Activated CD8-positive, alpha-beta T cell treated with anti-CD3 and anti-CD28 coated beads for 36 hours (primary cell): ENCODE data around the gene CWC22. TPM values are rescaled to one million over a fixed set of nuclear protein-coding genes. Genes with fewer than 3 reads are reported as not detected.
A peak's percentile ranks its signal among the peaks of the same experiment; 100 is the strongest.

Experiments
- ATAC-seq: fragments of 200-7000 bp; cut with Tn5 transposase; one replicate; pipeline ENCODE4 v1.10.0; 2021; ENCODE audit warnings: mild to moderate bottlenecking, moderate library complexity
- CTCF ChIA-PET: fragments of 350-600 bp; sonication (Branson Sonifier 250); formaldehyde crosslinking; loops from one replicate; lab custom pipeline; 2021; ENCODE audit warnings: antibody characterized with exemption; lab: Charles Lee
- POLR2A ChIA-PET: fragments of 350-600 bp; sonication (Branson Sonifier 250); formaldehyde crosslinking; loops from one replicate; lab custom pipeline; 2021; ENCODE audit warnings: antibody characterized with exemption; lab: Charles Lee
- DNase-seq: peaks from one replicate; pipeline ENCODE4 v3.0.0-alpha.2; 2020
- H3K27ac Mint-ChIP-seq: one replicate; pipeline ENCODE4 v1.8.0; 2021; ENCODE audit warnings: mild to moderate bottlenecking, mixed read lengths
- H3K27me3 Mint-ChIP-seq: one replicate; pipeline ENCODE4 v1.8.0; 2021; ENCODE audit warnings: mixed read lengths
- H3K36me3 Mint-ChIP-seq: one replicate; pipeline ENCODE4 v1.8.0; 2021; ENCODE audit warnings: low read depth, mixed read lengths
- H3K4me1 Mint-ChIP-seq: one replicate; pipeline ENCODE4 v1.8.0; 2021; ENCODE audit warnings: low read depth, mixed read lengths
- H3K4me3 Mint-ChIP-seq: one replicate; pipeline ENCODE4 v1.8.0; 2021; ENCODE audit warnings: mild to moderate bottlenecking, moderate library complexity, mixed read lengths
- H3K9me3 Mint-ChIP-seq: one replicate; pipeline ENCODE4 v1.8.0; 2021; ENCODE audit warnings: mixed read lengths
- CTCF ChIP-seq: fragments of 200-600 bp; IDR thresholded peaks from one replicate; pipeline ENCODE4 v1.8.0; 2022; ENCODE audit warnings: antibody characterized with exemption, mild to moderate bottlenecking
- intact Hi-C: fragments of 100-400 bp; cut with micrococcal nuclease; formaldehyde crosslinking; loops from one replicate; pipeline ENCODE4 v1.10.0; 2022
- total RNA-seq, 2 experiments: library from RNA; stranded (reverse); gene quantifications; one replicate each; pipeline ENCODE4 v1.2.3, GENCODE V29; 2021

Gene CWC22
- total RNA-seq, 2 experiments from 2014 or later, result 23.4 to 23.9 TPM

DNA sequence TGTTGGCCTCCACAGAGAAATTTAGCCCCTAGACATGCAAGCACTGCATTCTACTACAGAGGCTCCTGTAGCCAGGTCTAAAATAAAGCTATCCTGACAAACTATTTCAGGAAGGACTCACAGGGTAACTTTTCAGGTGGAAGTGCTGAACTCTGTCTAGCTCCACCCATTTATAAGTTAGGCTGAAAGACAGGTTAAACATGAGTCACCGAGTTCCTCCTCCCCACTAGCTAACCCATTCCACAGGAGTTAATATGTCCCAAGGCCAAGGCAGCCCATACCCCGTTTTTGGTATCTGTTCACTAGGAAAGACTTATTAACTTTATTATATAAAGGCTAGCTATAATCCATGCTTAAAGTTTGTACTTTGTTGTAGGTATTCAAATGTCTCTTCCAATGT, 3.5 kb downstream of the CWC22 start:
- Mint-ChIP-seq H3K27me3 (no peaks in the 10 kb centered on the region), H3K9me3 (no peaks in the 10 kb centered on the region), H3K4me3 (no peak overlapping the region), H3K36me3 (peaks cover 20% of the 10 kb centered on the region), H3K4me1 (peaks cover 60% of the 10 kb centered on the region), H3K27ac (no peak overlapping the region)
- POLR2A ChIA-PET, result interaction anchor here (0.8 kb wide), 1 partner anchor 68 kb away, joined by 3 read pairs; no protein-coding TSS in a partner anchor
- ATAC-seq (no peak), DNase-seq (no peak)
- intact Hi-C loops, result no loop called here
- no peak for TF ChIP-seq CTCF
- CTCF ChIA-PET, result interaction anchor here (1.3 kb wide), 1 partner anchor 12 kb away, joined by 3 read pairs; no protein-coding TSS in a partner anchor

DNA sequence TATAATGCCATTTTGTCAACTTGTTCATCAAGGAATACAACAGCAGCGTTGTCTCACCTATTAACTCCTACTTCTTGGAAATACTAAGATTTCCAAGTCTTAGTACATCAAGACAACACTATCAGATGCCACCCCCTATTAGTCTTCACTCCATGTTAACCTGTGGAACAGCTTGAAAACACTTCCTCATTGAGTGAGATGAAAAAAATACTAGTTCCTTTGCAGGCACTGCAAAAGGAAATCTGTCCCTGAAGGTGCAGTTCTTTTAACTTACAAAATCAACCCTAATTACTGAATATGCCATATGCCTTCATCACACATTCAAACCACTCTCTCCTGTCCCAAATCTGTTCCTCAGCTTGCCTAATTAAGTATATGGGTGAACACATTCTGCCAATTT, 4.0 kb downstream of the CWC22 start:
- TF ChIP-seq CTCF, result no peak
- no peaks in the 10 kb centered on the region for H3K27me3 Mint-ChIP-seq
- ATAC-seq (no peak), DNase-seq (no peak)
- intact Hi-C loops, result no loop called here
- no peak overlapping the region for H3K4me3 Mint-ChIP-seq
- no peaks in the 10 kb centered on the region for H3K9me3 Mint-ChIP-seq
- ChIA-PET POLR2A (interaction anchor here (0.8 kb wide), 1 partner anchor 67 kb away, joined by 3 read pairs; no protein-coding TSS in a partner anchor), CTCF (interaction anchor here (1.3 kb wide), 1 partner anchor 13 kb away, joined by 3 read pairs; no protein-coding TSS in a partner anchor)
- H3K36me3 Mint-ChIP-seq, result peaks cover 22% of the 10 kb centered on the region
- H3K27ac Mint-ChIP-seq, result no peak overlapping the region
- peaks cover 63% of the 10 kb centered on the region for H3K4me1 Mint-ChIP-seq

DNA sequence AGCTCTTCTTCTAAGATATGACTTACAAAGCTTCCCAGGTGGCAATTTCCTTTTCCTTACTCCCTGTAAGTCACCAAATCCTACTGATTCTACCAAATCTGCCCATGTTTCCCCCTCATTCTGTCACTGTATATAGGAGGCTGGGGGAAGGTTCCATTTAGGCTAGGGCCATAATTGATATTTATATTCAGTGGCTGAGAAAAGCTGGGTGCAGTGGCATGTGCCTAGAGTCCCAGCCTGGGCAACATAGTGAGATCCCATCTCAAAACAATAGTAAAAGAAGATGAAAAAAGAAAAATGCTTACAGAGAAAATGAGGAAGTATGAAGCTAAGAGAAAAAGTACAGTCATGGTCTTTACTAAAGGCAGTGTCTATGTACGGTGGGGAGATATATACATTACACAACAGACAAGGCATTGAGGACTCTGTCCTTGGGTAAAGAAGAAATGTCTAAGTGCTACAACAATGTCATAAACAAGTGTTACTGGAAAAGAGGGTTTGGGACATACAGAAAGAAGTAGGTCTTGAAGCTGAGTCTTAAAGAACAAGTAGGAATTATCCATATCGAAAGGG, 4.8 kb downstream of the CWC22 start:
- H3K27me3 Mint-ChIP-seq, result no peaks in the 10 kb centered on the region
- POLR2A ChIA-PET, result no interaction called here
- intact Hi-C loops, result no loop called here
- CTCF ChIA-PET, result no interaction called here
- no peak overlapping the region for H3K27ac Mint-ChIP-seq
- H3K9me3 Mint-ChIP-seq, result no peaks in the 10 kb centered on the region
- DNase-seq (no peak), ATAC-seq (no peak)
- peaks cover 65% of the 10 kb centered on the region for H3K4me1 Mint-ChIP-seq
- H3K36me3 Mint-ChIP-seq, result peaks cover 22% of the 10 kb centered on the region
- TF ChIP-seq CTCF, result no peak
- no peak overlapping the region for H3K4me3 Mint-ChIP-seq

DNA sequence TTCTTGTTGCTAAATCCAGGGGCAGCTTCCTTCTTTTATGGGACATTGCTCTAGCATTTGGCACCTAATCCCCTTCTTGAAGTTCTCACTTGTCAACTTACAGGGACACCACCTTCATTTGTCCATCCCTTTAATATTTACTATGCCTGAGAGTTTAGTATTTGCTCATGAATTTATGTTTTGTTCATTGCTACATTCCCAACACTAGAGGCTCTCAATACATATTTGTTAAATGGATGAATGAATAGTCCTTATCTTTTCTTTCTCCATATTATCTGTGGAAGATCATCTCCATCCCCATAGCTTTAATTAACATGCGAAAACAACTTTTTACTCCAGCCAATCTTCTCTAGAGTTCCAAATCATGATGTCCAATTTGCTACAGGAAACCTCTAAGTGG, 5.4 kb downstream of the CWC22 start:
- ChIA-PET CTCF (no interaction called here), POLR2A (no interaction called here)
- H3K4me3 Mint-ChIP-seq, result no peak overlapping the region
- H3K4me1 Mint-ChIP-seq, result peaks cover 66% of the 10 kb centered on the region
- no peak for ATAC-seq
- H3K9me3 Mint-ChIP-seq, result no peaks in the 10 kb centered on the region
- TF ChIP-seq CTCF, result no peak
- intact Hi-C loops, result no loop called here
- peaks cover 22% of the 10 kb centered on the region for H3K36me3 Mint-ChIP-seq
- no peak overlapping the region for H3K27ac Mint-ChIP-seq
- H3K27me3 Mint-ChIP-seq, result no peaks in the 10 kb centered on the region
- no peak for DNase-seq

DNA sequence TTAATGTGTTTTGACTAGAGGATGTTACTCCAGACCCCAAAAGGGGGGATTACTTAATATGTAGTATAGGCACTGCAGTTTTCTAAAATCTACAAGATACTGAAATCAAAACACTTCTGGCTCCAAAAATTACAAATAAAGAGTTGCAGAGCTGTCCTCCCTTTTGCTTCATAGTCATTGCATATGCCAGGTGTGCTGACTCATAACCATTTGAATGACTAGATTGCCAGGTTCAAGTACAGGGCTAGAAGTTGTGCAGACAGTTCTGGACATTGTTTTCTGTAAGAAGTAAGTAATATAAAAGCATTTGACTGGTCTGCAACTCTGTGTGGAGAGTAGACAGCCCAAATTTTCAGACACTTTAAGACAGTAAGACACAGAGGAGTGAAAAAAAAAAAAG, 6.7 kb downstream of the CWC22 start:
- H3K36me3 Mint-ChIP-seq, result peaks cover 20% of the 10 kb centered on the region
- CTCF ChIA-PET, result no interaction called here
- no peaks in the 10 kb centered on the region for H3K27me3 Mint-ChIP-seq
- H3K4me3 Mint-ChIP-seq, result no peak overlapping the region
- no peak for TF ChIP-seq CTCF
- no peak overlapping the region for H3K27ac Mint-ChIP-seq
- intact Hi-C loops, result no loop called here
- H3K9me3 Mint-ChIP-seq, result no peaks in the 10 kb centered on the region
- peak; percentile 62 for ATAC-seq
- peaks cover 71% of the 10 kb centered on the region for H3K4me1 Mint-ChIP-seq
- DNase-seq, result no peak
- POLR2A ChIA-PET, result no interaction called here
